H1 (cell line): Measurements from ENCODE around the gene GIN1. TPM values are rescaled to one million over a fixed set of nuclear protein-coding genes. Genes with fewer than 3 reads are reported as not detected.

Experiments used
- ASH2L ChIP-seq: fragments of 200-600, 300-600 bp; sonication (generic); IDR thresholded peaks from one replicate; pipeline ENCODE4 v1.7.1; 2017; ENCODE audit warnings: low read length
- EZH2 ChIP-seq: fragments of 200-600 bp; sonication (generic); IDR thresholded peaks from 2 replicates; pipeline ENCODE4 v1.7.1; 2012; ENCODE audit warnings: low read depth, mild to moderate bottlenecking, moderate library complexity, low read length, inconsistent platforms; ENCODE audit not compliant: severe bottlenecking
- polyA plus RNA-seq, 7 experiments: library from polyadenylated mRNA; depleted of rRNA in 3 of 7; stranded (reverse) in 5 of 7; unstranded in 2 of 7; fragments of >200 nt in 5 of 7; fragments of 200-250 nt in 2 of 7; gene quantifications; 1 replicate in 5 of 7; 2 replicates in 1 of 7; 4 replicates in 1 of 7; pipeline versions ENCODE4 v1.2.1 to v1.2.3, GENCODE V29; 2011 to 2013; ENCODE audit warnings: missing spikeins in 2 of 7, mixed read lengths in 2 of 7
- total RNA-seq: library from RNA; stranded (reverse); fragmentation: NEBNext Ultra II Directional; extraction: Animal tissue kit (Norgen Biotek cat#: 25700); gene quantifications from 2 replicates; pipeline ENCODE4 v1.2.1, GENCODE V29; 2021

The GIN1 gene
- total and polyA plus RNA-seq, 2 of the 8 experiments (the other 6 are each of a cell fraction or from before 2014, with no cell fraction given) = 1.9 to 7.1 TPM

DNA sequence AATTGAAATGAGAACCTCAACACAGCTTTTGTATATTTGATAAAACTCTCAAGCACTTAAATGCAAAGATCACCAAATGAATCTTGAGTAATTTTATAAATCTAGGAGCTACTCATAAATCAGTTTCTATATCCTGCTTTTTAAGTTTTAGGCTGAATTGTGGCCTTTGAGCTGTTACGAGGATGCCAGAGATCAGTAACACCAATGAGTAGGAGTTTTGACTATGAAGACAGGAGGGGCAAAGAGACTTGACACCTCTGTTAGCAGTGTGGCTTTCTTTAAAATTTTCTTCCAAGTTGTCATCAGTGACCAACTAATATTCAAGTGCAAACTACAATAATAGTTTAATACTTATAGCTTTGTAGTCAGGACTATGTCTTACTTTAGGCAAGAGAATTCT lies 12.7 kb upstream of the GIN1 start (continued):
- no peak for TF ChIP-seq EZH2
- TF ChIP-seq ASH2L = no peak
- TF ChIP-seq, all 59 proteins: peak for 0
